ENCODE data around the gene BCKDHA. TPM values are rescaled to one million over a fixed set of nuclear protein-coding genes. Genes with fewer than 3 reads are reported as not detected.
A peak's percentile ranks its signal among the peaks of the same experiment; 100 is the strongest.

The BCKDHA gene
- total RNA-seq, 1 donor from 2014 or later = 25.7 TPM

DNA sequence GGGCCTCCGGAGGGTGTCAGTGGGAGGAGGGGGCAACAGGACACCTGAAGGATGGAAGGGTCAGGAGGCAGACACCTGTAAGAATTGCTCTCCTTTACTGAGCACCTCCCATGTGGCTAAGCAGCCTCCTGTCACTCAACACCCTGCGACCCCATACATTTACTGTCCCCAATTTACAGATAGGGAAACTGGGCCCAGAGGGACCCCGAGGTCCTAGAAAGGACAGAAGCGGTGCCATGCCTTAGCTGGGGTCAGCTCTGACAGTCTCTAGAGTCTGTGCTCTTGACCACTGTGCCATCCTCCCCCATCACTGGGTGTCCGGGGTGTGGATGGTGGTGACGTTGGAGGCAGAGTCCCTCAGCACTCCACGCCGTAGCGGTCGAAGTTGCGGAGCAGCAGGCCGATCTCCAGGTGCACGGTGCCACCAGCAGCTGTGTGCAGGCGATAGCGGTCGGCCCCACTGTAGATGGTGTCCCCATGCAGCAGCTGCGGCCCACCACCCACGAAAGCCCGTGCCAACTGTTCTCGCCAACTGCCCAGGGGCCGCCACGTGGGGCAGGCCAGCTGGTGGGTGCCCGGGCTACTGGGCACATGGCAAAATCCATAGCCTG lies 43.2 kb upstream of the BCKDHA start:
- H3K36me3 Mint-ChIP-seq = no peaks in the 10 kb centered on the region
- H3K27me3 Mint-ChIP-seq (ENCODE audit: insufficient read depth, low read depth) = peaks cover 35% of the 10 kb centered on the region
- H3K27ac ChIP-seq = no peak overlapping the region
- H2AFZ ChIP-seq (replicated peaks) = no peak overlapping the region
- H3K9me3 ChIP-seq (ENCODE audit: low read depth) = no peaks in the 10 kb centered on the region
- peaks cover 12% of the 10 kb centered on the region for H4K20me1 ChIP-seq (ENCODE audit: low read depth)
- peak overlapping the region; percentile 67 for H3K4me3 ChIP-seq
- H3K4me1 Mint-ChIP-seq = peaks cover 19% of the 10 kb centered on the region
- H3K36me3 ChIP-seq = no peaks in the 10 kb centered on the region
- peak overlapping the region; percentile 87 for H3K4me3 Mint-ChIP-seq
- TF ChIP-seq, protein P1, sequence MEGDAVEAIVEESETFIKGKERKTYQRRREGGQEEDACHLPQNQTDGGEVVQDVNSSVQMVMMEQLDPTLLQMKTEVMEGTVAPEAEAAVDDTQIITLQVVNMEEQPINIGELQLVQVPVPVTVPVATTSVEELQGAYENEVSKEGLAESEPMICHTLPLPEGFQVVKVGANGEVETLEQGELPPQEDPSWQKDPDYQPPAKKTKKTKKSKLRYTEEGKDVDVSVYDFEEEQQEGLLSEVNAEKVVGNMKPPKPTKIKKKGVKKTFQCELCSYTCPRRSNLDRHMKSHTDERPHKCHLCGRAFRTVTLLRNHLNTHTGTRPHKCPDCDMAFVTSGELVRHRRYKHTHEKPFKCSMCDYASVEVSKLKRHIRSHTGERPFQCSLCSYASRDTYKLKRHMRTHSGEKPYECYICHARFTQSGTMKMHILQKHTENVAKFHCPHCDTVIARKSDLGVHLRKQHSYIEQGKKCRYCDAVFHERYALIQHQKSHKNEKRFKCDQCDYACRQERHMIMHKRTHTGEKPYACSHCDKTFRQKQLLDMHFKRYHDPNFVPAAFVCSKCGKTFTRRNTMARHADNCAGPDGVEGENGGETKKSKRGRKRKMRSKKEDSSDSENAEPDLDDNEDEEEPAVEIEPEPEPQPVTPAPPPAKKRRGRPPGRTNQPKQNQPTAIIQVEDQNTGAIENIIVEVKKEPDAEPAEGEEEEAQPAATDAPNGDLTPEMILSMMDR (IDR thresholded peaks at IDR 0.05) = no peak
- no peak for TF ChIP-seq EZH2phosphoT487 (IDR thresholded peaks at IDR 0.05)
- TF ChIP-seq EZH2 (IDR thresholded peaks at IDR 0.05) = no peak
- H3K79me2 ChIP-seq (ENCODE audit: low read depth) = no peaks in the 10 kb centered on the region
- DNase-seq (ENCODE audit: low spot score) = no peak
- H3K4me1 ChIP-seq = peaks cover 9% of the 10 kb centered on the region
- H3K9me3 Mint-ChIP-seq = no peaks in the 10 kb centered on the region
- peak overlapping the region; percentile 86 for H3K4me2 ChIP-seq
- H3K9ac ChIP-seq = no peak overlapping the region
- H3K27me3 ChIP-seq = peaks cover 47% of the 10 kb centered on the region
- no peak overlapping the region for H3K27ac Mint-ChIP-seq
- peaks cover 13% of the 10 kb centered on the region for H3F3A ChIP-seq (ENCODE audit: low read depth)

DNA sequence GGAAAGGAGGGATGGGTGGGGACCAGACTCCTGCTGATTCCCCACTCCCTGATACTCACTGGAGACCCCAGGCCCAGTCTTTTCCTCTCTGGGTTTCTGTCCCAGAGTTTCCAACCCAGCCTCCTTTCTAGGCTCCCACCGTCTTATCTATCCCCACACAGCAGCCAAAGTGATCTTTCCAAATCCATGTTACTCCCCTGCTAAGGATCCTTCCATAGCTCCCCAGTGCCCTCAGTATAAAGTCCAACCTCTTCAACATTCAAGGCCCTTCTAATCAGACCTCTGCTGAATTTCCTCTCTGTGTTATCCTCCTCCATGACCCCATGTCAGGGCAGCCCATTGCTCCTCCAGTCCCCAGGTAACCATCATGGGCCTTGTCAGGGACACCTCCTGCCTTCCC lies 42.6 kb upstream of the BCKDHA start:
- Mint-ChIP-seq H3K27ac (no peak overlapping the region), H3K36me3 (no peaks in the 10 kb centered on the region), H3K4me3 (peak overlapping the region; percentile 73), H3K4me1 (peaks cover 19% of the 10 kb centered on the region), H3K27me3 (ENCODE audit: insufficient read depth, low read depth) (peaks cover 29% of the 10 kb centered on the region), H3K9me3 (no peaks in the 10 kb centered on the region)
- Histone ChIP-seq H3K9me3 (ENCODE audit: low read depth) (no peaks in the 10 kb centered on the region), H2AFZ (replicated peaks) (no peak overlapping the region), H3K36me3 (no peaks in the 10 kb centered on the region), H3K79me2 (ENCODE audit: low read depth) (no peaks in the 10 kb centered on the region), H3K9ac (no peak overlapping the region), H3F3A (ENCODE audit: low read depth) (peaks cover 13% of the 10 kb centered on the region), H3K4me1 (peaks cover 9% of the 10 kb centered on the region), H3K4me3 (no peak overlapping the region), H3K4me2 (no peak overlapping the region), H3K27ac (no peak overlapping the region), H4K20me1 (ENCODE audit: low read depth) (peaks cover 12% of the 10 kb centered on the region), H3K27me3 (peaks cover 42% of the 10 kb centered on the region)
- no peak for DNase-seq (ENCODE audit: low spot score)
- TF ChIP-seq, protein P1 (IDR thresholded peaks at IDR 0.05) = no peak
- TF ChIP-seq EZH2phosphoT487 (IDR thresholded peaks at IDR 0.05) = no peak
- TF ChIP-seq EZH2 (IDR thresholded peaks at IDR 0.05) = no peak

DNA sequence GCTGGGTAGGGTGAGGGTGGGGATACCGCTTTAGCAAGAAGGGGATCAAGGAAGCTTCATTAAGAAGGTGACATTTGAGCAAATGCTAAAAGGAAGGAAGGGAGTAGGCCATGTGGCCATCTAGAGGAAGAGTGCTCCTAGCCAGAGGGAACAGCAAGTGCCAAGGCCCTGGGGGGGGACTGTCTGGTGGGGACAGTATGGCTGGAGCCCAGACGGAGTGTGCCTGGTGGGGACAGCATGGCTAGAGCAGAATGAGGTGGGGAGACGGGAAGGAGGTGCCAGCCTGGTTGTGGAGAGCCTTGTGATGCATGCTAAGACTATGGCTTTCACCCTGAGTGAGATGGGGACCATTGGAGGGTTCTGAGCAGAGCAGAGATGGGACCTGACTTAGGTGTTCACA lies 41.8 kb upstream of the BCKDHA start:
- Mint-ChIP-seq H3K4me1 (peaks cover 18% of the 10 kb centered on the region), H3K27ac (no peak overlapping the region), H3K27me3 (ENCODE audit: insufficient read depth, low read depth) (peaks cover 23% of the 10 kb centered on the region), H3K36me3 (no peaks in the 10 kb centered on the region), H3K9me3 (no peaks in the 10 kb centered on the region), H3K4me3 (no peak overlapping the region)
- no peak for DNase-seq (ENCODE audit: low spot score)
- Histone ChIP-seq H3K36me3 (no peaks in the 10 kb centered on the region), H3K27me3 (peaks cover 34% of the 10 kb centered on the region), H3K4me1 (peaks cover 9% of the 10 kb centered on the region), H3K9ac (no peak overlapping the region), H4K20me1 (ENCODE audit: low read depth) (peaks cover 12% of the 10 kb centered on the region), H3K79me2 (ENCODE audit: low read depth) (no peaks in the 10 kb centered on the region), H3K27ac (no peak overlapping the region), H3F3A (ENCODE audit: low read depth) (peaks cover 7% of the 10 kb centered on the region), H2AFZ (replicated peaks) (no peak overlapping the region), H3K4me2 (no peak overlapping the region), H3K4me3 (no peak overlapping the region), H3K9me3 (ENCODE audit: low read depth) (no peaks in the 10 kb centered on the region)
- TF ChIP-seq EZH2 (IDR thresholded peaks at IDR 0.05) = no peak
- TF ChIP-seq EZH2phosphoT487 (IDR thresholded peaks at IDR 0.05) = no peak
- TF ChIP-seq, protein P1 (IDR thresholded peaks at IDR 0.05) = no peak

Measured in neural progenitor cell (in vitro differentiated cells).